H1 (cell line): ENCODE data around the gene PSMB11. TPM values are rescaled to one million over a fixed set of nuclear protein-coding genes. Genes with fewer than 3 reads are reported as not detected.

Experiments
- CHD1 ChIP-seq: IDR thresholded peaks from 2 replicates; pipeline ENCODE4 v1.6.1; 2012; ENCODE audit warnings: low read depth, low read length, improper control_type of control experiment
- CHD7 ChIP-seq: fragments of 300-600 bp; sonication (generic); IDR thresholded peaks from 2 replicates; pipeline ENCODE4 v1.7.1; 2012; ENCODE audit warnings: low read length, moderate library complexity, mild to moderate bottlenecking, inconsistent platforms; ENCODE audit not compliant: insufficient replicate concordance
- CTCF ChIP-seq, 3 experiments: IDR thresholded peaks; 1 replicate in 2 of 3; 2 replicates in 1 of 3; pipeline versions ENCODE4 v1.5.1 to v1.6.1; 2011; ENCODE audit warnings: low read length in 3 of 3, mild to moderate bottlenecking in 3 of 3, inconsistent platforms in 2 of 3, low read depth in 1 of 3, moderate library complexity in 1 of 3; ENCODE audit not compliant: insufficient read depth in 1 of 3; ENCODE audit errors: control extremely low read depth in 1 of 3
- E2F6 ChIP-seq: IDR thresholded peaks from 2 replicates; pipeline ENCODE4 v1.6.1; 2012; ENCODE audit warnings: inconsistent platforms
- GABPA ChIP-seq: IDR thresholded peaks from 2 replicates; pipeline ENCODE4 v1.6.1; 2011; ENCODE audit warnings: mild to moderate bottlenecking, low read length, moderate library complexity, borderline replicate concordance; ENCODE audit not compliant: insufficient read depth
- JUN ChIP-seq: IDR thresholded peaks from 2 replicates; pipeline ENCODE4 v1.6.1; 2011; ENCODE audit warnings: low read depth, mild to moderate bottlenecking, improper control_type of control experiment, low read length
- KDM4A ChIP-seq: IDR thresholded peaks from one replicate; pipeline ENCODE4 v1.7.1; 2012; ENCODE audit warnings: low read depth, mild to moderate bottlenecking, moderate library complexity, low read length, inconsistent platforms; ENCODE audit not compliant: severe bottlenecking
- KDM5A ChIP-seq: fragments of 200-600 bp; IDR thresholded peaks from 2 replicates; pipeline ENCODE4 v1.7.1; 2012; ENCODE audit warnings: mild to moderate bottlenecking, low read length, inconsistent platforms, mixed read lengths
- polyA plus RNA-seq, 7 experiments: library from polyadenylated mRNA; depleted of rRNA in 3 of 7; stranded (reverse) in 5 of 7; unstranded in 2 of 7; fragments of >200 nt in 5 of 7; fragments of 200-250 nt in 2 of 7; gene quantifications; 1 replicate in 5 of 7; 2 replicates in 1 of 7; 4 replicates in 1 of 7; pipeline versions ENCODE4 v1.2.1 to v1.2.3, GENCODE V29; 2011 to 2013; ENCODE audit warnings: missing spikeins in 2 of 7, mixed read lengths in 2 of 7
- total RNA-seq: library from RNA; stranded (reverse); fragmentation: NEBNext Ultra II Directional; extraction: Animal tissue kit (Norgen Biotek cat#: 25700); gene quantifications from 2 replicates; pipeline ENCODE4 v1.2.1, GENCODE V29; 2021

The PSMB11 gene
- total and polyA plus RNA-seq, 2 of the 8 experiments (the other 6 are each of a cell fraction or from before 2014, with no cell fraction given) = not detected

- TF ChIP-seq E2F6 = no peak
- TF ChIP-seq KDM5A = no peak
- no peak for TF ChIP-seq GABPA
- no peak for TF ChIP-seq JUN
- TF ChIP-seq CHD1 = no peak
- peak; percentile 38 to 64 (median 46); a peak in 3 of 4 replicates for TF ChIP-seq CTCF (IDR thresholded peaks at IDR 0.05; ENCODE audit: control extremely low read depth in 1 of 3, insufficient read depth in 1 of 3, low read depth in 1 of 3, low read length in 3 of 3)
- no peak for TF ChIP-seq KDM4A
- TF ChIP-seq CHD7 = no peak
These were observed 47.2 kb upstream of the PSMB11 start (continued) for GRCh38 chr14:22994762-22995275.
